HCT116 (cell line): ENCODE results near the gene PXMP4. TPM values are rescaled to one million over a fixed set of nuclear protein-coding genes. Genes with fewer than 3 reads are reported as not detected.

Source experiments
- ATAC-seq: fragments of 200-7000 bp; cut with Tn5 transposase; 2 replicates; pipeline ENCODE4 v1.9.1; 2020; ENCODE audit warnings: mild to moderate bottlenecking, moderate library complexity
- BruUV-seq: library from RNA; stranded (reverse); fragments of 400-500 nt; replicated peaks from 2 replicates; lab custom pipeline; 2021; lab: Mats Ljungman, UMichigan
- CTCF ChIA-PET: fragments of 300-600 bp; sonication (Branson Sonifier 250); formaldehyde crosslinking; loops from one replicate; lab custom pipeline; 2021; ENCODE audit warnings: antibody characterized with exemption; lab: Charles Lee
- POLR2A ChIA-PET: fragments of 300-600, 350-600 bp; sonication (Branson Sonifier 250); formaldehyde crosslinking; loops from one replicate; lab custom pipeline; 2021; ENCODE audit warnings: antibody characterized with exemption; lab: Charles Lee
- RAD21 ChIA-PET, 2 experiments: fragments of 300-600 bp; sonication (Branson Sonifier 250); formaldehyde crosslinking; loops; one replicate each; lab custom pipeline; 2023; ENCODE audit warnings: low total read pairs in 2 of 2; ENCODE audit not compliant: uncharacterized antibody in 2 of 2, unreplicated experiment in 2 of 2, low non-redundant PET in 1 of 2; lab: Charles Lee
- DNase-seq: peaks from one replicate; pipeline ENCODE4 v3.0.0-alpha.2; 2010; ENCODE audit warnings: low read depth, low spot score
- H2AFZ ChIP-seq: fragments of 200-600 bp; shearing (Covaris generic), sonication (generic); 2 replicates; pipeline ENCODE4 v1.6.1; 2017; ENCODE audit warnings: low read depth, mixed run types, mixed read lengths, antibody characterized with exemption, low read length; ENCODE audit not compliant: poor library complexity, severe bottlenecking
- H3K27ac ChIP-seq: 2 replicates; pipeline ENCODE4 v1.5.1; 2012; ENCODE audit warnings: low read depth, low read length
- H3K27me3 ChIP-seq: fragments of 200-600 bp; sonication (generic); 2 replicates; pipeline ENCODE4 v1.6.1; 2016; ENCODE audit warnings: mixed run types, low read length, mixed read lengths; ENCODE audit not compliant: insufficient read depth
- H3K36me3 ChIP-seq, 2 experiments: fragments of 200-500 bp in 1 of 2; fragments of 200-600 bp in 1 of 2; sonication (Bioruptor generic) in 1 of 2; sonication (generic) in 1 of 2; 2 replicates each; pipeline versions ENCODE4 v1.5.1 to v1.6.1; 2014 to 2016; ENCODE audit warnings: low read length in 2 of 2, inconsistent platforms in 1 of 2, mixed read lengths in 1 of 2, mixed run types in 1 of 2; ENCODE audit not compliant: insufficient read depth in 2 of 2, control insufficient read depth in 1 of 2
- H3K4me1 ChIP-seq, 2 experiments: fragments of 200-600 bp in 1 of 2; sonication (generic) in 1 of 2; 2 replicates each; pipeline versions ENCODE4 v1.5.1 to v1.6.1; 2012 to 2017; ENCODE audit warnings: low read length in 2 of 2, inconsistent platforms in 1 of 2, mild to moderate bottlenecking in 1 of 2, mixed read lengths in 1 of 2, mixed run types in 1 of 2, moderate library complexity in 1 of 2; ENCODE audit not compliant: insufficient read depth in 2 of 2, control insufficient read depth in 1 of 2
- H3K4me2 ChIP-seq: fragments of 200-600 bp; sonication (generic); 2 replicates; pipeline ENCODE4 v1.6.1; 2017; ENCODE audit warnings: mixed run types, low read length, mixed read lengths
- H3K4me3 ChIP-seq, 2 experiments: fragments of 200-600 bp in 1 of 2; sonication (generic) in 1 of 2; replicated peaks in 1 of 2; 2 replicates each; pipeline ENCODE4 v1.5.1; 2011 to 2016; ENCODE audit warnings: low read length in 2 of 2, control low read depth in 1 of 2, low read depth in 1 of 2, mild to moderate bottlenecking in 1 of 2, mixed read lengths in 1 of 2, mixed run types in 1 of 2
- H3K79me2 ChIP-seq: fragments of 200-600 bp; sonication (generic); 2 replicates; pipeline ENCODE4 v1.6.1; 2017; ENCODE audit warnings: mild to moderate bottlenecking, mixed run types, low read length, moderate library complexity, mixed read lengths; ENCODE audit not compliant: insufficient read depth
- H3K9ac ChIP-seq: fragments of 200-600 bp; sonication (generic); 2 replicates; pipeline ENCODE4 v1.6.1; 2016; ENCODE audit warnings: low read length, mixed read lengths
- H3K9me2 ChIP-seq: fragments of 200-600 bp; sonication (generic), shearing (Covaris generic); 2 replicates; pipeline ENCODE4 v1.6.1; 2017; ENCODE audit warnings: mixed run types, mild to moderate bottlenecking, moderate library complexity; ENCODE audit not compliant: insufficient read depth
- H3K9me3 ChIP-seq, 2 experiments: fragments of 200-500 bp in 1 of 2; fragments of 200-600 bp in 1 of 2; sonication (Bioruptor generic) in 1 of 2; sonication (generic) in 1 of 2; 2 replicates each; pipeline ENCODE4 v1.6.1; 2014 to 2017; ENCODE audit warnings: low read length in 2 of 2, mixed read lengths in 2 of 2, inconsistent platforms in 1 of 2, low read depth in 1 of 2, mild to moderate bottlenecking in 1 of 2, mixed run types in 1 of 2, moderate library complexity in 1 of 2; ENCODE audit not compliant: control insufficient read depth in 1 of 2, insufficient read depth in 1 of 2
- H4K20me1 ChIP-seq: fragments of 200-600 bp; sonication (generic), shearing (Covaris generic); 2 replicates; pipeline ENCODE4 v1.6.1; 2017; ENCODE audit warnings: mixed run types, mild to moderate bottlenecking, moderate library complexity; ENCODE audit not compliant: insufficient read depth
- CBX3 ChIP-seq: IDR thresholded peaks from 2 replicates; pipeline ENCODE4 v1.6.1; 2012; ENCODE audit warnings: low read depth
- EGR1 ChIP-seq: IDR thresholded peaks from 2 replicates; pipeline ENCODE4 v1.6.1; 2012; ENCODE audit warnings: low read depth
- EZH2 ChIP-seq: fragments of 200-600 bp; sonication (generic); IDR thresholded peaks from 2 replicates; pipeline ENCODE4 v1.6.1; 2017; ENCODE audit warnings: antibody characterized with exemption, mixed run types
- RAD21 ChIP-seq: IDR thresholded peaks from 2 replicates; pipeline ENCODE4 v1.6.1; 2012; ENCODE audit warnings: low read depth, mild to moderate bottlenecking
- REST ChIP-seq: IDR thresholded peaks from 2 replicates; pipeline ENCODE4 v1.6.1; 2012; ENCODE audit warnings: low read depth
- SIN3A ChIP-seq: IDR thresholded peaks from 2 replicates; pipeline ENCODE4 v1.6.1; 2012; ENCODE audit warnings: low read depth
- SRF ChIP-seq: IDR thresholded peaks from 2 replicates; pipeline ENCODE4 v1.6.1; 2012; ENCODE audit warnings: low read depth
- ZNF274 ChIP-seq: fragments of 200-500 bp; sonication (Bioruptor generic); IDR thresholded peaks from 2 replicates; pipeline ENCODE4 v1.6.1; 2014; ENCODE audit warnings: mild to moderate bottlenecking, low read depth, low read length, inconsistent platforms
- intact Hi-C: fragments of 100-400 bp; cut with micrococcal nuclease; formaldehyde crosslinking; loops from 2 replicates; pipeline ENCODE4 v1.10.0; 2022
- total RNA-seq: library from RNA; stranded (reverse); gene quantifications from one replicate; pipeline ENCODE4 v1.2.1, GENCODE V29; 2021; ENCODE audit not compliant: unreplicated experiment

Gene PXMP4
- total RNA-seq, 1 experiment from 2014 or later = 9.6 TPM

- Histone ChIP-seq H3K9me2 (no peaks in the 10 kb centered on the region), H2AFZ (no peak overlapping the region), H3K9ac (no peak overlapping the region), H3K79me2 (no peaks in the 10 kb centered on the region), H3K36me3 (peaks cover 0 to 3% of the 10 kb centered on the region in 2 experiments; a peak in 1 of 4 replicates), H3K27me3 (no peaks in the 10 kb centered on the region), H3K9me3 (no peaks in the 10 kb centered on the region)
- DNase-seq = no peak
- POLR2A ChIA-PET = no interaction called here
- ATAC-seq = no peak
- TF ChIP-seq EZH2 (no peak), CBX3 (no peak), REST (no peak), SRF (no peak), SIN3A (no peak), ZNF274 (no peak), EGR1 (no peak), RAD21 (no peak)
- TF ChIP-seq, all 23 proteins: peak for 0
- ChIA-PET CTCF (no interaction called here), RAD21 (no interaction called here)
- Histone ChIP-seq H4K20me1 (no peaks in the 10 kb centered on the region), H3K4me1 (peaks cover 0 to 12% of the 10 kb centered on the region in 2 experiments; a peak in 1 of 4 replicates), H3K4me2 (no peak overlapping the region), H3K27ac (no peak overlapping the region), H3K4me3 (no peak overlapping the region)
- BruUV-seq = no TSS peak
- intact Hi-C loops = loop anchor here (10.0 kb wide), 1 partner anchor 469 kb away; no protein-coding TSS in a partner anchor
Measured at GRCh38 chr20:33656010-33656782, 63.9 kb downstream of the PXMP4 start.
